Raji (cell line): ENCODE results near the gene KRT33A.
"Not testable (repeated sequence)": the region's sequence is repeated elsewhere in the genome, so short reads cannot be mapped to it uniquely, and the experiment has no call there.

ENCODE experiments used
- POLR2A ChIP-seq: IDR thresholded peaks from 2 replicates; pipeline ENCODE4 v1.6.1; 2011; ENCODE audit warnings: low read depth, low read length, control low read depth; ENCODE audit not compliant: insufficient read depth

The KRT33A gene

DNA sequence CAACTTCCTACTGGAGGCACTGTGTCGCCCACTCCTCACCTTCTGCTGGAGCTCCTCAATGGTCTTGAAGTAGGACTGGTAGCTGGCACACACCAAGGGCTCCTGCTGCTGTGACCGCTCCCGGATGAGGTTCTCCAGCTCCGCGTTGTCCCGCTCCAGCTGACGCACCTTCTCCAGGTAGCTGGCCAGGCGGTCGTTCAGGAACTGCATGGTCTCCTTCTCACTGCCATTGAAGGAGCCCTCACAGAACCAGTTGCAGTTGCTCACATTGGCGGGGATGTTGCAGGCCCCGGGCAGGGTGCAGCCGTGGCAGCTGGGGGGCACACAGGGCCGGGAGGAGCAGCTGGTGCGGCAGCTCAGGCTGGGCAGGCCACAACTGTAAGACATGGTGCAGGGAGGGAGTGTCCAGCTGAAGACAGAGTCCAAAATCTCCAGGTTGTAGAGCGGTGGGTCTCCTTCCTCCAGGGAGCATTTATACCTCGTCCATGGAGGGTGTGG, at the start of gene KRT33A:
TSS of gene KRT33A (minus strand) at position 448 of the 498 bp plus-strand sequence. CDS start at position 387, 61 bp downstream.
- not testable (repeated sequence) for TF ChIP-seq POLR2A

DNA sequence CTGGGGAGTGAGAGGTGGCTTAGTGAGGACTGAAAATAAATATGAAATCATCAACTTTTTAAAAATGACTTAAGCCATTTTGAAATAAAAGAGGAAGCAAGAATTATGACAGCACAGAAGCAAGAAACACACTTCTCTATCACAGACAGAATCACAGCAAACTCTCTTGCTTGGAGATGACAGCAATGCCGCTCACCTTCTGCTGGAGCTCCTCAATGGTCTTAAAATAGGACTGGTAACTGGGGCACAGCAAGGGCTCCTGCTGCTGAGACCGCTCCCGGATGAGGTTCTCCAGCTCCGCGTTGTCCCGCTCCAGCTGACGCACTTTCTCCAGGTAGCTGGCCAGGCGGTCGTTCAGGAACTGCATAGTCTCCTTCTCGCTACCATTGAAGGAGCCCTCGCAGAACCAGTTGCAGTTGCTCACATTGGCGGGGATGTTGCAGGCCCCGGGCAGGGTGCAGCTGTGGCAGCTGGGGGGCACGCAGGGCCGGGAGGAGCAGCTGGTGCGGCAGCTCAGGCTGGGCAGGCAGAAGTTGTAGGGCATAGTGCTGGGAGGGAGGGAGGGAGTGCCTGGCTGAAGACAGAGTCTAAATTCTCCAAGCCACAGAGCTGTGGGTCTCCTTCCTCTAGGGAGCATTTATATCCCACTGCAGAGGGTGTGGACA, 46.5 kb upstream of the KRT33A start, which contains the start of gene KRT31:
TSS of gene KRT31 (minus strand) at position 613 of the 665 bp plus-strand sequence. CDS start at position 544, 69 bp downstream.
- no peak for TF ChIP-seq POLR2A

DNA sequence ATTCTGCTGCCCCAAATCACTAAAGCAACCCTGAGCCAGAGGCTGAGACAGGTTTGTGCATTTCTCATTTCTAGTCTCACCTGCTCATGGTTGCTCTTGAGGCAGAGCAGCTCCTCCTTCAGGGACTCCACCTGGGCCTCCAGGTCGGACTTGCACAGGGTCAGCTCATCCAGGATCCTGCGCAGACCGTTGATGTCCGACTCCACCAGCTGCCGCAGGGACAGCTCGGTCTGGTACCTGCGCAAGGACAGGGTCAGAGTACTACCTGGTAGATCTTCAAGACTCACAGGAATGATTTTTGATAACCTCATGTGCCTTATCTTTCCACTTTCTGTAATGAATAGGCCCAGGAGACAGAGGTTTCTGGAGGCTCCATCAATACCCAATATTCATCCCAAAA, 45.7 kb upstream of the KRT33A start:
- TF ChIP-seq POLR2A = no peak

DNA sequence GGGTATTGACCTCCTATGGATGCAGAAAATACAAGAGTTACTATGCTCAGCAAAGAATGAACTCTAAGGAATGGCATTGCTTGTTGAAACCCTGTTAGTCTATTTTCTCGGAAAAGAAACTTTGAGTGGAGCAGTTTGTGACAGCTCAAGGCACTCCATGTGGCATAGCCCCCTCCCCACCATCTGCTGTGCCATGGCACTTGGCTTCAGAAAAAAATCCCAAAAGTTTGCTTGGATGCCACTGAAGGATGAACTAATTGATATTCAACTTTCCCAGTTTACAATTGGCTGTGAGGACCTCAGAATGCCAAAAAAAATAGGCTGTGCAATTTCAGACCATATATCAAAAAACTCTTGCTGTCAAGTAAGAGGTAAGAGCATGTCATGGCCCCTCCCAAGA, 45.0 kb upstream of the KRT33A start:
- no peak for TF ChIP-seq POLR2A

DNA sequence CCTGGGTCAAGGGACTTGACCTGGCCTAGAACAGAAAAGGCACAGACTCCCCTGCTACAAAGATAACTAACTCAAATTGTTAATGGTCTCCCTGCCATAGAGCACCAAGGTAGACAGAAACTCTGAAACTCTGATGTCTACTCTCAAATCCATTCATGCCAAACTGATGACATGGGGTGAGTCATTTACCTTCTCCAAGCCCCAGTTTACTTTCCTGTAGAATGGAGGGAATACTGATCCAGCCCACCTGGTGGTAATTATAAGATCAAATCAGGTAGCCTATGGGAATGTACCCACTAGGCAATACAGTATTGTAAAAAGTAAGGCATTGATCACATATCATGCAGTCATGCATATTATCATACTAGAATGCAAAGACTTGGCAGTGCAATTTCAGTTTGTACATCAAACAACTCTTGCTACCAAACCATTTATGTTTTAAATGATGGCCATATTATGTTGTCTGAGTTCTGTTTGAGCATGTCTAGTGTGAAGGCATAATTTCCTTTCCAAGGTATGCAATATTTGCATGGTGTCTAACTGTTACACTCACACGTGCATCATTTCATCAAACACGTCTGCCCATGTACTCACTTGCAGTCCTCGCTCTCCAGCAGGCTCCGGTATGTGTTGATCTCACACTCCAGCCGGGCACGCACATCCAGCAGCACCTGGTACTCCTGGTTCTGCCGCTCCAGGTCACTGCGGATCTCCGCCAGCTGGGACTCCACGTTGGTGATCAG, 43.8 kb upstream of the KRT33A start:
- TF ChIP-seq POLR2A = no peak

DNA sequence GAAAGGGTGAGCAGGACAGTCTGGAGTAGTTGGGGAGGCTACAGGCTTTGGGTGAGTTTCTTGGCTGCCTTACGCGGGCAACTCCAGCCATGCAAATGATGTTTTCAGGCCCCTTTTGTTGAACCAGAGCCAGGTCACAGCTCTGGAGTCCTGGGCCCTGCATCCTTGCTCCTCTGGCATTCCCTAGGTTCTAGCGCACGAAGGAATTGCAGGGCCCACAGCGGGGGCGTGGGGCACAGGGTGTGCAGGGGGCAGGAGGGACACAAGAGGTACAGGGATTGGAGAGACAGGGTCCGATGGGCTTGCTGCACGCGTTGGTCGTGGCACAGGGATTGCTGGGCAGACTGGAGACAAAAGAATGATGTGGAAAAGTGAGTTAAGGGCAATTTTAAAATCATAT, 43.2 kb upstream of the KRT33A start:
- no peak for TF ChIP-seq POLR2A

DNA sequence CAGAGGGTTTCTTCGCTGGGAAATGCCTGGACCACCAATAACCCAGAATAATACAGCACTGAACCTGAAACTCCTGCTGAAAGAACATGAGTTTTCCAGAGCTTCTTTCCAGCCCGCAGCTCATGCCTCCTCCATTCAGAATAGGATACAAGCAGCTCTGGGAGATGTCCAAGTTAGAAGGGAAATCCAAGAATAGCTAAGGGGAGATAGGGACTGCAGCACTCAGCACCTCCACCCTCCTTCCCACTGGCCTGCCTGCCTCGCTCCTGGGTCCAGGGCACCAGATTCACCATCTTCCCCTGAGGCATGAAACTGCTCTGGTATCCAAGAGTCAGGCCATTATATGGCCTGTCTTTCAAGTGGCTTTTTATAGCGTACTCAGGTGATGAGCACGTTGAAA, 42.7 kb upstream of the KRT33A start:
- no peak for TF ChIP-seq POLR2A

DNA sequence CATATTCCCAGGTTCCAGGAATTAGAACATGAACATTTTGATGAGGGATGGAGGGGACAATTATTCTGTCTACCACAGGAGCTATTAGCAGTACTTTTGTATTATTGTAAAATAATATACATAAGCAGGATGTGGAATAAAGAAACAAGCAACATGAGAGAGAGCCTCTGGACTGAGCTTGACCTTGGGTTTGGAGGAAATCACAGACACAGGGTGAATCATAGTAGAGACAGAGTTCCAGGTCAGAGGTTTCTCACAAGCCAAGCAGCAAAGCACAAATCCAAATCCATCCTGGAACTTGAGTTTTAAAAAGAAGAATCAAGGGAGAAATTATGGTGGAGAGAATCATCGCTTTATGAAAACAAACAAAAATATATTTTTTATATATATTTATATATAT, 41.6 kb upstream of the KRT33A start:
- no peak for TF ChIP-seq POLR2A

DNA sequence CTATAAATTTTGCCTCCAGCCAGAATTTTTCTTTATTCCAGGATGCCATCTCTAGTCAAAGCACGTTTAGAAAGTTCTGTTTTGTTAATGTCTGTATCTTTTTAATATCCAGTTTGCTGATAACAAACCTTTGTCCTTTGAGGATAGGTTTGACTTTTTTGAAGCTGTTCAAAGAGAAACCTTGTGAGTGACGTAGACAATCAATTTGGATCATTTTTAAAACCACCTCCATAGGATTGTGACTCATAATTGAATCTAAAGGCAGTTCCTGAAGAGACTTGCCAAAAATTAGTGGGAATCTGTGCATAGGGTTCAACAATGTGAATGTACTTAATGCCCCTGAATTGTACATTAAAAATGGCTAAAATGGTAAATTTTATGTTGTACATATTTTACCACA, 40.9 kb upstream of the KRT33A start:
- TF ChIP-seq POLR2A = no peak

DNA sequence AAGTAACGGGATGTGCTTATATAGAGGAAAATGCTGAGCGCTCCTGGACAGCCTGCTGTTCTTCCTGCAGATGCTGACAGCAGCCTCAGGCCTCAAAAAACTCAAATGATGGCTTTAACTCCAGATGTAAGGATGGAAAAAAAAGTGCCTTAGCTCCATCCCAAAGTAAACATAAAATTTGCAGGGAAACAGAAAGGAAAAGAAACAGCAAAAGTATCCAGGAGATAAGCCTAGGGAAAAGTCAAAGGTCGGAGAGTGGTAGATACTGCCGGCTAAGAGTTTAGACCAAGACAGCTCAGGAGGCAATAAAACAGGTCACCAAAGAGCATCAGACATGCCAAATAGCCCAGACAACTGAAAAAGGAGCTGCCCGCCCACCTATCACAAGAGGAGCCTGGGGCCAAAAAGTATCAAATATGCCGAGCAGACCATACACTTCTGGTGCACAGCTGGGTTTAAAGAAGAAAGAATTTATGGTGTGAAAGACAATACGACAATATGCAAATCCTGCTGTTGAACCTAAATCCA, 39.8 kb upstream of the KRT33A start:
- no peak for TF ChIP-seq POLR2A

DNA sequence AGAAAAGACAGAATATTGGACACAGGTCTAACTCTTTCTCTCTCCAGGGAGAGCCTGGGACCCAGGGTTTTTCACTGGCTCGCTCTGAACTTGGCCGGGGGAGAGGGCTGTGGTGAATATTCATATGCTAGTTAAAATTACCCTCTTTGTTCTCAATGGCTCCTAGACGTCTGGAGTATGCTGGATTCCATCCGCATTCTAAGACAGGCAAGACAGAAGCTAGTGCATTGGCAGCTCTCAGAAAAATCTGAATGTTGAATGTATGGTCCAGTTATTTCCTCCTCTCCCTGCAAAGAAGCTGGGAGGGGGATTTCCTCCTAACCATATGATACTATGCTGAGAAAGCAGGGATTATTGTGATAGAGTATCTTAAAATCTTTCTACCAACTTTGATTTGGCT, 37.0 kb upstream of the KRT33A start:
- no peak for TF ChIP-seq POLR2A

DNA sequence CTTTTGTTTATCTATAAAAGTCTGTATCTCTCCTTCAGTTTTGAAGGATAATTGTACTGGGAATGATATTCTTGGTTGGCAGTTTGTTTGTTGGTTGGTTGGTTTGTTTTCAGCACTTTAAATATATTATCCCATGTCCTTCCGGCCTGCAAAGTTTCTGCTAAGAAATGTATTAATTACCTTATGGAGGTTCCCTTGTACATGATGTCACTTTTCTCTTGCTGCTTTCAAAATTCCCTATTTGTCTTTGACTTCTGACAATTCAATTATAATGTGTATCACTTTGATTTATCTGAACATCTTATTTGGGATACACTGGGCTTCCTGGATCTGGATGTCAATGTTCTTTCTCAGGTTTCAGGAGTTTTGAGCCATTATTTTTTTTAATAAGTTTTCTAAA, 35.6 kb upstream of the KRT33A start:
- TF ChIP-seq POLR2A = no peak

DNA sequence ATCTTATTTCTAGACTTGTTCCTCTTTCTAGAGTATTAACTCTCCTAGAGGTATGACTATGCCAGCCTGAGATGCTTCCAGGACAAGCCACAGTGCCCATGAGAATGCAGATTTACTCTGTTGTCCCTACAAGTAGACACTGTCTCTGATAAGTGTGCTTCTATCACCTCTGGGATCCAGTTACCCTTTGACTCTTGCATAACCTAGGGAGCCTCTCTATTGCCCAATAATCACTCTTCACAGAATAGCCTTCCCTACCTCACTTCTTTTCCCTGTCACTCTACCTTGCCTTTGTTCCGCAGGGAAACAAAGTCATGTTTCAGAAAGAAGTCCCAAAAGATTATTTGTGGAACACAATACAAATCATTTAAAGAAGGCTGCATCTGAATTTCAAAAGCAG, 33.1 kb upstream of the KRT33A start:
- TF ChIP-seq POLR2A = no peak

DNA sequence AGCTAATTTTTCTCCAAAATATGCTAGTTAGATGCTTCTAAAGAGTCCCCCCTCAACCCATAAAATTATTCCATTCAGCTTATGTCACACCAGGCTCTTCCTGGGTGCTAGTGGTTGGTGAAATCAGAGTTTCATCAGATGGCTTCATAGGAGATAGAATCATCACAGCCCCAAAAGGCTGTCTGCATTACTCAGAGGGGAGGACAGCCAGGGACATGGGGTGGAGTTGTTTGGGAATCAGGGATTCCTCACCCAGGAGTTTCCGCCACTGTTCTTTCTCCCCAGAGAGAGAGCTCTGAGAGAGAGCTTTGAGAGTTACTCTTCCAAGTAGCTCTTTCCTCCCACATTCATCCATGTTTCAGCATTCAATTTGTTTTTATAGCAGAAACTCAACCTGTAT, 31.8 kb upstream of the KRT33A start:
- TF ChIP-seq POLR2A = no peak

DNA sequence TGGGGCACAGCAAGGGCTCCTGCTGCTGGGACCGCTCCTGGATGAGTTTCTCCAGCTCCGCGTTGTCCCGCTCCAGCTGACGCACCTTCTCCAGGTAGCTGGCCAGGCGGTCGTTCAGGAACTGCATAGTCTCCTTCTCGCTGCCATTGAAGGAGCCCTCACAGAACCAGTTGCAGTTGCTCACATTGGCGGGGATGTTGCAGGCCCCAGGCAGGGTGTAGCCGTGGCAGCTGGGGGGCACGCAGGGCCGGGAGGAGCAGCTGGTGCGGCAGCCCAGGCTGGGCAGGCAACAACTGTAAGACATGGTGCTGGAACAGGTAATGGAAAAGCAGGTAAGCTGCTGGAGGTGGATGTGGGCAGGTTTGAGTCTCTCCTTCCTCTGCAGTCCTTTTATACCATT, 31.3 kb upstream of the KRT33A start, which contains the start of gene KRT34:
TSS of gene KRT34 (minus strand) at position 364 of the 400 bp plus-strand sequence. CDS start at position 304, 60 bp downstream.
- TF ChIP-seq POLR2A = not testable (repeated sequence)

DNA sequence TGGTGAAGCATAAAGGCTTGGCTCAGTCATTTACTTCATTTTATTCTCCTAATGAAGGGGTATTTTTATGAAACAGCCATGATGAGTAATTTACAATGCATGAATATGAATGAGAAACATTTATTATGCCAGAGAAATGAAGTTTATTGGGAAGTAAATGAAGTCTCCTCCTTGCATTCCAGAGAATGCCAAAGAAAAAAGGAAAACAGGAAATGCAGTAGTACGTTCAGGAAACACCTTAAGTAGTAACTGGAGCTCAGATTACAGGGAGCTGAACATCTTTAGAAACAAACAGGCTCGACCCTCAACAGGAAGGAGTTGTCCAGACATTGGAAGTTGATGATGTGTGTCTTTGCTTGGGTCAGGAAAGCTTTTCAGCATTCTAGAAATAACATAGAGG, 26.9 kb upstream of the KRT33A start:
- no peak for TF ChIP-seq POLR2A
